CD4-positive, alpha-beta T cell treated with Interleukin-21 for 1 hour (primary cell): Measurements from ENCODE around the gene NRARP.
"Not testable (repeated sequence)": the region's sequence is repeated elsewhere in the genome, so short reads cannot be mapped to it uniquely, and the experiment has no call there.

Source experiments
- DNase-seq: peaks from one replicate; pipeline ENCODE4 v3.0.0-alpha.2; 2020

NRARP gene

DNA sequence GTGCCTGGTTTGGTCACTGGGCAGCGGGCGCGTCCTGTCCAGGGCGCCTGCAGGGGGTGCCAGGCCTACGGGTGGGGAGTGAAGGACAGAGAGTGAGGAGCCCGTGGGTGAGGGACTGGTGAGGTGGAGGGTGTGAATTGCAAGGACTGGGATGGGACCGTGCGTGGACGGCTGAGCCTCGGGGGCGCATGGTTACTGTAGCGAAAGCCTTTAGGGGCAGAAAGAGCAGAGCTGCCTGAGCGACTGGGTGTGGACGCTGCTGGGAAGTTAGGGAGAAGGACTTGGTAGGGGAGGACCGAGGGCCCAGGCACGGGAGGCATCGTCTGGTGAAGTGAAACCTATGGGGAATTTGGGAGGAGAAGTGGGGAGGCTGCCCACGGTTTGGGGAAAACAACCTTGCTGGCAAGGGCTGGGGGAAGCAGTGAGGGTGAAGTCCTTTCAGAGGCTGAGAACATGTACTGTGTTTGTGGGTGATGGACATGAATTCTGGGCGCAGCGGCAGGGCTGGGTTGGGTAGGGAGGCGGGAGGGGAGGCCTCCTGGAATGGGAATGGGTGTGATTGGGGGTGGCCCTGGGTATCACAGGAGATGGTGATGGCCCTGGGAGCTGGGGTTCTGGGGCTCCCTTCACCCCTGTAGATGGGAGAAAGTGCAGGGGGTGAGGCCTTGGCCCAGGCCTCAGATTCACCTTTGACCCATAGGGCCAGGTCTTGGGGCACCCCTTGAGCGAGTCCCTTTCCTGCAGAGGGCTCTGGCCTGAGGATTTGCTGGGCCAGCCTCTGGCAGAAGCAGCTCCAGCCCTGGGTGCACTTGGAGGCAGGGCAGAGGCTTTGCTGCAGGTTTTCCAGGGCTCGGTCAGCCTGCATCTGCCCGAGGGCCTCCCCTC lies 26.2 kb downstream of the NRARP start:
- no peak for DNase-seq

DNA sequence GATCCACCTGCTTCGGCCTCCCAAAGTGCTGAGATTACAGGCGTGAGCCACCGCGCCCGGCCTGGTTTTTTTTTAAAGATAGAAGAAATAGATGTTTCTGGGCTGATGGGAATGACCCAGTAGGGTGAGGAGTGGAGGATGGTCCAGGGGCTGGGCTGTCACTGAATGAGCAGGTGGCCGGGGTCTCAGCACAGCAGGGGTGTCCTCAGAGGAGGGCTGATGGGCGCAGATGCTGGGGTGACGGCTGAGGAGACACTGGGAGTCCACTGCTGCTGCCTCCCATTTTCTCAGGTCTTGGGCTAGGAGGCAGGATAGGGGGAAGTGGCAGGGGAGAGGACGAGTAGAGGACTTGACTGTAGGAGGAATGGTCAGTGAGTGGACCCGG lies 26.9 kb downstream of the NRARP start:
- no peak for DNase-seq

DNA sequence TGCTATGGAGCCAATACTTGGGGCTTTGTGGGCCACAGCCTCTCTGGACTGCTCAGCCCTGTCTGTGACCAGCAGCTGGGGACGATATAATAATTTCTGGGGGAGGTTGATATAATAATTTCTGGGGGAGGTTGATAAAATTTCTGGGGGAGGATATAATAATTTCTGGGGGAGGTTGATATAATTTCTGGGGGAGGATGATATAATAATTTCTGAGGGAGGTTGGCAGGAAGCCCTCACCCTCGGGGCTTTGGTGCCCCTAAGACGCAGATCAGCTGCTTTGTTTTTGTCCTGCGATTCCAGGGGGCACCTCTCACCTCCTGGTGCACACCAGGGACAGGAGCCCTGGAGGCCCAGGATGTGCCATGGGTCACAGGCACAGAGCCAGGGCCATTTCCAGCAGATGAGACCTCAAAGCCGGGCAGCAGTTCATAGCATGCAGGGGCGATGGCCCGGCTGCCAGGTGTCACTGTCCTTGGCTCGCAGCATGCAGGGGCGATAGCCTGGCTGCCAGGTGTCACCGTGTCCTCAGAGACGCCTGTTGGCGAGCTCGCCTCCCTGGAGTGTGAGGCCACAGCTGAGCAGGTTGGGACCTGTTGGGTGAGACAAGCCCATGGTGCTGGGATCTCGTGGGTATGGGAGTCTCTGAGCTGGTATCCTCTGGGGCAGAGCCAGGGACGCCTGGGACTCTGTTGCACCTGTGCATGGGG lies 28.3 kb downstream of the NRARP start:
- DNase-seq = no peak

DNA sequence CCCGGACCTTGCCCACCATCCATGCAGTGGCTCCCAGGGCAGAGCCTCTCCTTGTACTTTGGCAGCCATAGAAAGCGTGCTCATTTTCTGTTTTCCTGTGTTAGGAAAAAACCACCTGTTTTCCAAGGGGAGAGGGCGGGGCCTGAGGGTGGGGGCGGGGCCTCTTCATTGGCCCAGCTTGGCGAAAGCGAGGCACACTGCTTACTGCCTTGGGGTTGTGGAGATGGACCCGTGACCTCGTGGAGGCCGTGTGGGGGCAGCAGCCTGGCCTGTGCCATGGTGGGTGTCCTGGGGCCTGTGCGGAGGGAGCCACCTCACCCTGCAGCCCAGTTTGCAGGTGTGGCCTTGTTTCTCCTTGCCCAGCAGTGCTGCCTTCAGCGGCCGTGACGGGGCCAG lies 29.0 kb downstream of the NRARP start:
- DNase-seq = no peak

DNA sequence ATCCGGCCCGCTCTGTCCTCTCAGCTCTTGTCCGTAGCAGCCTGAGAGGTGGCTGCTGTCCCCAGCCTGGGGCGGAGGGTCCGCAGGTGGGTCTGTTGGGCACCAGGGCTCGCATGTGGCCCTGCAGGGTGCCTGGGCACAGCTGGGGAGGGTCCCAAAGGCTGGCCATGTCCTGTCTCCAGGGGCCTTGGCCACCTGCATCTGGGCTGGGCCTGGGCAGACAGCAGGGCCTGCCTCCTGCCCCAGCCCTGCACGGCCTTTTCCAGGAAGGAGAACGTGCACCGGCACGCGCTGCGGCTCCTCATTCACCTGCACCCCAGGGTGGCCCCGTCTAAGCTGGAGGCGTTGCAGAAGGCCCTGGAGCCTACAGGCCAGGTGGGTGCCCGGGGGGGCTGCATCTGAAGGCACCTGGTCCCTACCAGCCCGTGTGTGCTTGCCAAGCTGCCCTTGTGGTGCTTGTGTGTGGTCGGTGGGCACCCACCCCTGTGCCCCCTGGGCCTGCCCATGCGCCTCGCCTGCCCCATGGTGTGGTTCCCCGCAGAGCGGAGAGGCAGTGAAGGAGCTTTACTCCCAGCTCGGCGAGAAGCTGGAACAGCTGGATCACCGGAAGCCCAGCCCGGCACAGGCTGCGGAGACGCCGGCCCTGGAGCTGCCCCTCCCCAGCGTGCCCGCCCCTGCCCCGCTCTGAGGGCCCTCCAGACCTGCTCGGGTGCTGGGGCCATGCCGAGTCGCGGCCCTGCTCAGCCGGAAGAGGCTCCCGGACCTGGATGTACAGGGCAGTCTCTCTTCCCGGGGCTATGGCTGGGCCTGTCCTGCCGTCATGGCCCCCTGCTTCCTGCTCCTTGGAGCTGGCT lies 29.6 kb downstream of the NRARP start:
- no peak for DNase-seq

DNA sequence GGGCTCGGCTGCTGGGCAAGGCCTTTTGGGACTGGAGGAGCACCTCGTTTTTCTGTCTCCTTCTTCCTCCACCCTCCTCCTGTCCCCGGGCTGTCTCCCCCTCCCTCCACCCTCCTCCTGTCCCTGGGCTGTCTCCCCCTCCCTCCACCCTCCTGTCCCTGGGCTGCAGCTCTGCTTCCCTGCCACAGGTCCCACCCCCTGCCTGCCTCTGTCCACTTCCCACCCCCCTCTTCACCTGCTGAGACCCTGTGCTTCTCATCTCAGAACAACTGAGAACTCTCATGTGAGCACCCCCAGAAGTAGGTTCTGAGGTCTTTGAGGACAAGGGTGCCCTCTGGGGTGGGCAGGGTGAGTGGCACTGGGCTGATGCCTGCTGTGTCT lies 30.4 kb downstream of the NRARP start:
- DNase-seq = no peak

DNA sequence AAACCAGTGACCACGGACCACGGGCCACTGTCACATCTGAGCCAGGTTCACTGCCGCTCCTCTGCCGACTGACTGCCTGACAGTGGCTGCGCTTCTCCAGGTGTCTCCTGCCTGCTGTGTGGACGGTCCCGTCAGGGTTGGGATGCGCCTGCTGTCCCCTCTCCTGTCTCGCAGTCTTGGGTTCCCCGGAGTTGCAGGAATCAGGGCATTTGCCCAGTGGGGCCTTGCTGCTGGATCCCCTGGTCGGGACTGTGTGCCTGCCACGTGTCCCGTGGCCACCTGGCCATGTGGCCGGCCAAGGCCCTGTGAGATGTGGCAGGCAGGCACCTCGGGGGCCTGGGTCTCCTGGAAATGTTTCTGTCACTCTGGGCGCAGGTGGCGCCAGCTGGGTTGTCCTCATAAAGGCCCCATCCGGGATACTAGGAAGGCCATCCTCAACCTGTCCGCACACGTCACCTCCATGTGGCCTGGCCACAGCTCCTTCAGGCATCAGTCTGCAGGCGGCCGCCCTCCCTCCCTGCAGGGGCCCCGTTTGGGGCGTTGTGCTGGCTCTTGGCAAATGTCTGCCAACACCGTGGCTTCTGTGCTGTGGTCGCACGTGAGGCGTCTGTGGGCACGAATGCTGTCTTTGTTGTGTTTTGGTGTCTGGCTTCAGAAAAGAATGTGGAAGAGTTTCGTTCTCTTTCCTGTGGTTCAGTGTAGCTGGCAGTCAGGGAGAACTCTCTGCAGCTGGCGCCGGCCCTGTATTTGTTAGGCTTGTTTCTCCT lies 31.0 kb downstream of the NRARP start:
- peak; percentile 23 for DNase-seq

DNA sequence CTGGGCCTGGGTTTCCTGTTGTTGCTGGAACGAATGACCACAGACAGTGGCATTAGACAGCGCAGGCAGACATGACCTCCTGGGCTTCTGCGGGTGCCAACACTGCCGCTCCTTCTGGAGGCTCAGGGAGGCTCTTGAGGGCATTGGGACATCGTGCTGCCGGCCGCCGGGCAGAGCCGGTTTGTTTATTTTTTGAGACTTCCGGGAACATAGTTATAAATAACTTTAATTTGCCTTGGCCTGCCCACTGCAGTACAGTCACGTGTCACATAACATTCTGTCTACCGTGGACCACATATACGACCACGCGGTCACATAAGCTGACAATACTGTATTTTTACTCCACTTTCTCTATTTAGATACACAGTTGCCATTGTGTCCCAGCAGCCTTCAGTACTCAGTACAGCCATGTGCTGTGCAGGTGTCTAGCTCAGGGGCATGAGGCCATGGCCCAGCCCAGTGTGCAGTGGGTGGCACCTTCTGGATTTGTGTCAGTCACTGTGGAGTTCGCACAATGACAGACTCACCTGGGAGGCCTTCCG lies 32.8 kb downstream of the NRARP start:
- no peak for DNase-seq

DNA sequence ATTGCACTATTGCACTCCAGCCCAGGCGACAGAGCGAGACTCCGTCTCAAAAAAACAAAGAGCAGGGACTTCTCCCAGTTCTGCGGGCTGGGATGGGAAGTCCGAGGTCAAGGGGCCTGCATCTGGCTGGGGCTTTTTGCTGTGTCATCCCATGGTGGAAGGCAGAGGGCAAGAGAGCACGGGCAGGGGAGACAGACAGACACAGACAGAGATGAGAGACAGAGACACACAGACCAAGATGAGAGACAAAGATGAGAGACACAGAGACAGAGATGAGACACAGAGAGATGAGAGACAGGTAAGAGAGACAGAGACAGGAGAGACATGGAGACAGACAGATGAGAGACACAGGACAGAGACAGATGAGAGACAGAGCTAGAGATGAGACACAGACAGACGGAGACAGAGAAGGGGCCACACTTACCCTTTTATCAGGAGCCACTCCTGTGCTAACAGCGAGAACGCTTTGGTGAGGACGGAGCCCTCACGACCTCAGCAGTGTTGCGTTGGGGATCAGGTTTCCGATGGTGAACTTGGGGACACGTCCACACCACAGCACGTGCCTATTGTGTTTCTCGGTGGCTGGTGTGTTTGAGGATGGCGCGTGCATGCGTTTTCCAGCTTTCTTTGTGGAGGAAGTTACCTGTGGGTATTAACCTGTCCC lies 33.4 kb downstream of the NRARP start:
- DNase-seq = no peak

DNA sequence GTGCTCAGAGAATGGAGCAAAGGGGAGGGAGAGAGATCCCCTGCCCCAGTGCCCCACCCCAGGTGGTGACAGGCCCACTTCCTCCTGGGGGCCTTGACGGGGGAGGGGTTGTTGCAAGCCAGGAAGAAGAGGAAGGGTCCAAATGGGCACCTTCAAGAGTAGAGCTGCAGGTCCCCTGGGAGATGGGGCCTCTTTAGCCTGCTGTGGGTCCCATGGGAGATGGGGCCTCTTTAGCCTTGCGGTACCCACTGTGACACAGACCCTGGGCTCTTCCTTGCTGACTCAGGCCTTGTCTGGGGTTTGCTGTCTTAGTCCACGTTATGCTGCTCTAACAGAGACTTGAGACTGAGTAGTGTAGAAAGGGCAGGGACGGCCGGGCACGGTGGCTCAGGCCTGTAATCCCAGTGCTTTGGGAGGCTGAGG lies 34.1 kb downstream of the NRARP start:
- DNase-seq = no peak

DNA sequence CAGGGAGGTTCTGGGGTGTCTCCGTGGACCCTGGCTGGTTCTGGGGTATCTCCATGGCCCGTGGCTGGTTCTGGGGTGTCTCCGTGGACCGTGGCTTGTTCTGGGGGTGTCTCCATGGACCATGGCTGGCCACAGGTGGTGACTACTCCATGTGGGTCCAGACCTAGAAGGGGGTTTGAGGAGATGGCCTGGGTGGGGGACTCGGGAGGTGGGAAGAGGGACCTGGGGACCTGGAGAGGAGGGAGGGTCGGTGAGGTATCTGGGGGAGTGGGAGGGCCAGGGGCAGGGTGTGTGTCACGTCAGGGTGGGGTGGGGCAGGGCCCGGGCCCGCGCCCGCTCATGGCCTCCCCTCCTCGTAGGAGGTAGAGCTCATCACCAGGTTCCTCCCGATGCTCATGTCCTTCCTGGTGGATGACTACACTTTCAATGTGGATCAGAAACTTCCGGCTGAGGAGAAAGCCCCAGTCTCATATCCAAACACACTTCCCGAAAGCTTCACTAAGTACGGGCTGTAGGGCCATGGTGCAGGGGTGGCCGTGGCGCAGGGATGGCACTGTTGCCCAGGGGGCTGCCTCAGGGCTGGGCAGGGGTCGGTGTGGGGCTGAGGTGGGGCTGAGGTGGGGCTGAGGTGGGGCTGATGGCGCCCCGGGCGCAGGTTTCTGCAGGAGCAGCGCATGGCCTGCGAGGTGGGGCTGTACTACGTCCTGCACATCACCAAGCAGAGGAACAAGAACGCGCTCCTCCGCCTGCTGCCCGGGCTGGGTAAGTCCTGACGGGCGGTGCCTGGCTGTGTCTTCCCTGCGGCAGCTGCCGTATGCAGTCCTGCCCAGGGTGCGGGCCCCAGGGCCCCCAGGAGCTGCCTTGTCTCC lies 35.3 kb downstream of the NRARP start:
- no peak for DNase-seq

DNA sequence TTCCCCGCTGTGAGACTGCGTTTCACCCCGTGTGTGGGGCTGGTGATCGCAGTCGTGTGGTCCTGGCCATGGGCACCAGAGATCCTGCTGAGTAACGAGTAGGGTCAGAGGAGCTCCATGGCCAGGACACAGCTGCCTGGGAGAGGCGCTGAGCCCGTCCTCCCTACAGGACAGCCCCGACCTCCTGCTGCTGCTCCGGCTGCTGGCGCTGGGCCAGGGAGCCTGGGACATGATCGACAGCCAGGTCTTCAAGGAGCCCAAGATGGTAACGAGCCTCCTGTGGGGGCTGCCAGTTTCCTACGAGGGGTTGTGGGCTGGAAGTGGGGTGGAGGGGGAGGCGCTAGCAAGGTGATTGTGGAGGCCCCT lies 35.9 kb downstream of the NRARP start:
- DNase-seq = no peak

DNA sequence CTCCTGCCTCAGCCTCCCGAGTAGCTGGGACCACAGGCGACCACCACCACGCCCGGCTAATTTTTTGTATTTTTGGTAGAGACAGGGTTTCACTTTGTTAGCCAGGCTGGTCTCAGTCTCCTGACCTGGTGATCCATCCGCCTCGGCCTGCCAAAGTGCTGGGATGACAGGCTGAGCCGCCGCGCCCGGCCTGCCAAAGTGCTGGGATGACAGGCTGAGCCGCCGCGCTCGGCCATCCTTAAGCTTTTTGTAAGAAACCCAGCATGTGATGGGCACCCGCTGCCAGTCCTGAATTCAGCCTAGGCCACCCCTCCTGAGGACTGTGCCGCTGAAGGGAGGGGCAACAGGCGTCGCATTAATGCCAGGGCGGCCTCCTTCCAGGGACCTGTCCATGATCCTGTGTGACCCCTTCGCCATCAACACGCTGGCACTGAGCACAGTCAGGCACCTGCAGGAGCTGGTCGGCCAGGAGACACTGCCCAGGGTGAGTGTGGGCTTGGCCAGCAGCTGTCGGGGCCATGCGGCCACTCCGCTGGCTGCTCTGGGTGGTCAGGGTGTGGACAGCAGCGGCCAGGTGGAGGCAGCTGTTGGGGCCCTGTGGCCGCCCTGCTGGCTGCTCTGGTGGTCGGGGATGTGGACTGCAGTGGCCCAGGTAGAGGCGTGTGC lies 36.4 kb downstream of the NRARP start:
- DNase-seq = no peak

DNA sequence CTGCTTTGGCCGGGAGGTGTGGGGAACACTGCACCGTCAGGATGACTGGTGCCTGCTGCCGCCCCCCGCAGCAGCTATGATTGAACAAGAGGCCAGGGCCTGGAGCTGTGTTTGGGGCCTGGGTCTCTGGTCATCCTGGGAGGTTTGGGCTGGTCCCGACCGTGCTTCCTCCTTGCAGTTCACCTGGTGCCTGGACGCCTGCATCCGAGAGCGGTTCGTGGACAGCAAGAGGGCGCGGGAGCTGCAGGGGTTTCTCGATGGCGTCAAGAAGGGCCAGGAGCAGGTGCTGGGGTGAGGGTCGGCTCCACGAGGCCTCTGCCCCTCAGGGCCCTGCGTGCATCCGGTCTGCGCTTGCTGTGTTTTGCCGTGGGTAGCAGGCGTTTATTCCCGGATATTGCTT lies 38.0 kb downstream of the NRARP start:
- no peak for DNase-seq

DNA sequence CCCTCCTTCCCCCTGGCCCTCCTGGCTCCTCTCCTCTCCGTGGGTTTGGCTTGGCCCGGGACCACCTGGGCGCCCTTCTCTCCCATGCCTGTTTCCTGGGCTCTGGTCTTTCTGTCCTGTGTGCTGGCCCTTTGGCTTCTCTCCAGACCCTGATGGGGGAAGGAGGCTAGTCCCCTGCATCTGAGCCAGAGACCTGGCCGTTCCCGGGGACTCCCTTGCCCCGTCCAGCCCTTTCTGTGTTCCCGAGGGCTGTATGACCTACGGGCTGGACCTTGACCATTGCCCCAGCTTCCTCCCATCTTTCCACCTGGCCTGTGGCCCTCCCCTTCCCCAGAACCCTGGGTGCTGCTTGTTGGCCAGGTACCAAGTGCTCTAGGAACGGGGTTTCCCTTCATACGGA lies 38.6 kb downstream of the NRARP start:
- DNase-seq = no peak

DNA sequence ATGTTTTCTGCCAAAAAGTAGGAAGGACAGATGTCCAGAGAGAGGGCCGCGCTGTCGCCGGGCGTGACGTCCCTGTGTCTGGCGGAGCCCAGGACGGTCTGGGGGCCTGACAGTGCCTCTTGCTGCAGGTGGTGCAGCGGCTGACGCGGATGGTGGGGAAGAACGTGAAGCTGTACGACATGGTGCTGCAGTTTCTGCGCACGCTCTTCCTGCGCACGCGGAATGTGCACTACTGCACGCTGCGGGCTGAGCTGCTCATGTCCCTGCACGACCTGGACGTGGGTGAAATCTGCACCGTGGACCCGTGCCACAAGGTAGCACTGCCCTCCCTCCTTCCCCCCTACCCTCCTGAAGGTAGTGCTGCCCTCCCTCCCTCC lies 39.2 kb downstream of the NRARP start:
- no peak for DNase-seq

DNA sequence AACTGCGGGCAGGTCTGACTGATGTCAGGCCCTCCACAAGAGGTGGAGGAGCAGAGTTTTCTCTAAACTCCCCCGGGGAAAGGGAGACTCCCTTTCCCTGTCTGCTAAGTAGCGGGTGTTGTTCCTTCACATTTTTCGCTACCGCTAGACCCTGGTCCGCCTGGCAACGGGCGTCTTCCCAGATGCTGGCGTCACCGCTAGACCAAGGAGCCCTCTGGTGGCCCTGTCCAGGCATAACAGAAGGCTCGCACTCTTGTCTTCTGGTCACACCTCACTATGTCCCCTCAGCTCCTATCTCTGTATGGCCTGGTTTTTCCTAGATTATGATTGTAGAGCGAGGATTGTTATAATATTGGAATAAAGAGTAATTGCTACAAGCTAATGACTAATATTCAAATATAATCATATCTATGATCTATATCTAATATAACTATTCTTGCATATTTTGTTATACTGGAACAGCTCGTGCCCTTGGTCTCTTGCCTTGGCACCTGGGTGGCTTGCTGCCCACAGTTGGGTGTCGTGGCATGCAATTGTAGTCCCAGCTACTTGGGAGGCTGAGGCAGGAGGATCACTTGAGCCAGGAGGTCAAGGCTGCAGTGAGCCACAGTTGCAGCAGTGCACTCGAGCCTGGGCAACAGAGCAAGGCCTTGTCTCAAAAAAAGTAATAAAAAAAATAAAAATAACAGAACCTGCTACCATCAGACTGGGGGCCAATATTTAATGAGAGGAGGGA lies 39.7 kb downstream of the NRARP start:
- DNase-seq = not testable (repeated sequence)

DNA sequence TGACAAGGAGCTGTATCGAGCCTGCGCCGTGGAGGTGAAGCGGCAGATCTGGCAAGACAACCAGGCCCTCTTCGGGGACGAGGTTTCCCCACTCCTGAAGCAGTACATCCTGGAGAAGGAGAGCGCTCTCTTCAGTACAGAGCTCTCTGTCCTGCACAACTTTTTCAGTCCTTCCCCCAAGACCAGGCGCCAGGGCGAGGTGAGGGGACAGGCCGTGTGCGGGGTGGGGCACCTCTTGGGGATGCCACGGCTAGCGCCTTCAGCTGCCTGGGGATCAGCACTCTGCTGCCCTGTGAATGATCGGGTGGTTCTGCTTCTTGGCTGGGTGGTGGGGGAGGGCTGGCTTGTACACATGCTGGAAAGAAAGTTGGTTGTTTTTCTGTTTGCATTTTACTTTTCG lies 45.2 kb downstream of the NRARP start:
- no peak for DNase-seq

DNA sequence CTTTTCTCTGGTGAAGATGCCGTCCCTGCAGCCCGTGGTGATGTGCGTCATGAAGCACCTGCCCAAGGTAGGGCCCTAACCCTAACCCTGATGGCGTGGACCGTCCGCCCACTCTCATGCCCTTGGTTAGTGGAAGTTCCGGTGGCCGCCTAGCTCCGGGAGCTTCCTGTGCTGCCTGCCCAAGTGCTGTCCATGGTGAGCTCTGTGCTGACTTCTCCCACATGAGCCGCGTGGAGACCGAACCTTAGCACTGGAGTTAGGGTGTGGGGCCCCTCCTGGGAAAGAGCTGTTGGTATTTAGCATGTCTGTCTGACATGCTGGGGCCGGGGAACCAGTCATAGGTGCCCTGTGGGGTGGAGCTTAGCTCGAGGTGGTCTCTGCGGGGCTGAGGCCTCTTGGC lies 45.7 kb downstream of the NRARP start:
- no peak for DNase-seq
